Fibroblast of the aortic adventitia (primary cell): ENCODE results near the gene CDH8. TPM values are rescaled to one million over a fixed set of nuclear protein-coding genes. Genes with fewer than 3 reads are reported as not detected.

Experiments used
- DNase-seq: peaks from one replicate; pipeline ENCODE4 v3.0.0-alpha.2; 2010; ENCODE audit warnings: low read depth
- H3K4me3 ChIP-seq: 2 replicates; pipeline ENCODE4 v1.5.1; 2011; ENCODE audit warnings: low read depth, mild to moderate bottlenecking, control low read depth, low read length, moderate library complexity
- CTCF ChIP-seq: IDR thresholded peaks from 2 replicates; pipeline ENCODE4 v1.5.1; 2011; ENCODE audit warnings: mild to moderate bottlenecking, low read length, control low read depth, inconsistent platforms; ENCODE audit not compliant: insufficient read depth
- total RNA-seq: library from RNA; depleted of rRNA; stranded (reverse); fragments of >200 nt; gene quantifications from 2 replicates; pipeline ENCODE4 v1.2.3, GENCODE V29; 2012; ENCODE audit warnings: low replicate concordance

CDH8 gene
- 1.6 TPM in 1 of 2 replicates, not detected in the other for total RNA-seq

- no peak within 1 kb of the TSS for H3K4me3 ChIP-seq
- DNase-seq, result no peak
- TF ChIP-seq CTCF, result no peak
Observed at GRCh38 chr16:62036101-62036801, at the start of gene CDH8. Gene CDH8 (minus strand): TSS chr16:62036438. CDS start chr16:62021403, 15,035 bp downstream.

GRCh38 chr16:62079236-62079635 lies 43.0 kb upstream of the CDH8 start:
- TF ChIP-seq CTCF, result no peak
- no peak overlapping the region for H3K4me3 ChIP-seq
- DNase-seq, result no peak

- no peak for TF ChIP-seq CTCF
- no peak for DNase-seq
- H3K4me3 ChIP-seq, result no peak overlapping the region
Observed at GRCh38 chr16:62077998-62078397, 41.8 kb upstream of the CDH8 start.

GRCh38 chr16:62076886-62077285 lies 40.6 kb upstream of the CDH8 start:
- no peak for TF ChIP-seq CTCF
- no peak overlapping the region for H3K4me3 ChIP-seq
- DNase-seq, result no peak

GRCh38 chr16:62068747-62069146 lies 32.5 kb upstream of the CDH8 start:
- TF ChIP-seq CTCF, result peak; percentile 5
- H3K4me3 ChIP-seq, result no peak overlapping the region
- no peak for DNase-seq

- no peak for DNase-seq
- no peak overlapping the region for H3K4me3 ChIP-seq
- TF ChIP-seq CTCF, result no peak
Observed at GRCh38 chr16:62067981-62068380, 31.7 kb upstream of the CDH8 start.

GRCh38 chr16:62067182-62067581 lies 30.9 kb upstream of the CDH8 start:
- no peak for TF ChIP-seq CTCF
- no peak overlapping the region for H3K4me3 ChIP-seq
- DNase-seq, result no peak
